HL-60 (cell line): ENCODE results near the gene PRAMEF12.
"Not testable (repeated sequence)": the region's sequence is repeated elsewhere in the genome, so short reads cannot be mapped to it uniquely, and the experiment has no call there.

Experiments used
- DNase-seq, 2 experiments: peaks; one replicate each; pipeline ENCODE4 v3.0.0-alpha.2; 2010 to 2020; ENCODE audit warnings: low read depth in 1 of 2, low spot score in 1 of 2
- H3K27ac ChIP-seq: fragments of 250-450 bp; sonication (Bioruptor Pico); replicated peaks from 2 replicates; pipeline ENCODE4 v1.5.1; 2020; ENCODE audit warnings: mild to moderate bottlenecking, moderate library complexity
- H3K27me3 ChIP-seq: fragments of 250-450 bp; sonication (Bioruptor Pico); 2 replicates; pipeline ENCODE4 v1.5.1; 2021; ENCODE audit warnings: mild to moderate bottlenecking, moderate library complexity; ENCODE audit not compliant: insufficient read depth, poor library complexity, severe bottlenecking
- H3K4me3 ChIP-seq: replicated peaks from 2 replicates; pipeline ENCODE4 v1.5.1; 2011; ENCODE audit warnings: mild to moderate bottlenecking, control low read depth, low read length; ENCODE audit not compliant: insufficient read depth
- CTCF ChIP-seq: IDR thresholded peaks from one replicate; pipeline ENCODE4 v1.5.1; 2011; ENCODE audit warnings: low read length, control low read depth, inconsistent platforms; ENCODE audit not compliant: insufficient read depth
- GABPA ChIP-seq: IDR thresholded peaks from 2 replicates; pipeline ENCODE4 v1.6.1; 2012; ENCODE audit warnings: low read depth
- POLR2AphosphoS5 ChIP-seq: IDR thresholded peaks from 2 replicates; pipeline ENCODE4 v1.6.1; 2012; ENCODE audit warnings: low read depth
- SPI1 ChIP-seq: IDR thresholded peaks from 2 replicates; pipeline ENCODE4 v1.6.1; 2012; ENCODE audit warnings: low read depth, mild to moderate bottlenecking, borderline replicate concordance
- TF ChIP-seq, protein P1 (sequence below): IDR thresholded peaks from 2 replicates; pipeline ENCODE4 v1.6.1; 2012; ENCODE audit warnings: low read depth; ENCODE audit not compliant: insufficient replicate concordance

Gene PRAMEF12

GRCh38 chr1:12810691-12811408, 37.3 kb downstream of the PRAMEF12 start:
- TF ChIP-seq GABPA: no peak
- TF ChIP-seq CTCF: no peak
- TF ChIP-seq POLR2AphosphoS5: no peak
- TF ChIP-seq SPI1: no peak
- TF ChIP-seq, protein P1, sequence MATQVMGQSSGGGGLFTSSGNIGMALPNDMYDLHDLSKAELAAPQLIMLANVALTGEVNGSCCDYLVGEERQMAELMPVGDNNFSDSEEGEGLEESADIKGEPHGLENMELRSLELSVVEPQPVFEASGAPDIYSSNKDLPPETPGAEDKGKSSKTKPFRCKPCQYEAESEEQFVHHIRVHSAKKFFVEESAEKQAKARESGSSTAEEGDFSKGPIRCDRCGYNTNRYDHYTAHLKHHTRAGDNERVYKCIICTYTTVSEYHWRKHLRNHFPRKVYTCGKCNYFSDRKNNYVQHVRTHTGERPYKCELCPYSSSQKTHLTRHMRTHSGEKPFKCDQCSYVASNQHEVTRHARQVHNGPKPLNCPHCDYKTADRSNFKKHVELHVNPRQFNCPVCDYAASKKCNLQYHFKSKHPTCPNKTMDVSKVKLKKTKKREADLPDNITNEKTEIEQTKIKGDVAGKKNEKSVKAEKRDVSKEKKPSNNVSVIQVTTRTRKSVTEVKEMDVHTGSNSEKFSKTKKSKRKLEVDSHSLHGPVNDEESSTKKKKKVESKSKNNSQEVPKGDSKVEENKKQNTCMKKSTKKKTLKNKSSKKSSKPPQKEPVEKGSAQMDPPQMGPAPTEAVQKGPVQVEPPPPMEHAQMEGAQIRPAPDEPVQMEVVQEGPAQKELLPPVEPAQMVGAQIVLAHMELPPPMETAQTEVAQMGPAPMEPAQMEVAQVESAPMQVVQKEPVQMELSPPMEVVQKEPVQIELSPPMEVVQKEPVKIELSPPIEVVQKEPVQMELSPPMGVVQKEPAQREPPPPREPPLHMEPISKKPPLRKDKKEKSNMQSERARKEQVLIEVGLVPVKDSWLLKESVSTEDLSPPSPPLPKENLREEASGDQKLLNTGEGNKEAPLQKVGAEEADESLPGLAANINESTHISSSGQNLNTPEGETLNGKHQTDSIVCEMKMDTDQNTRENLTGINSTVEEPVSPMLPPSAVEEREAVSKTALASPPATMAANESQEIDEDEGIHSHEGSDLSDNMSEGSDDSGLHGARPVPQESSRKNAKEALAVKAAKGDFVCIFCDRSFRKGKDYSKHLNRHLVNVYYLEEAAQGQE: no peak
- DNase-seq: no peak
- H3K4me3 ChIP-seq: no peak overlapping the region
- H3K27ac ChIP-seq: no peak overlapping the region
- H3K27me3 ChIP-seq: no peaks in the 10 kb centered on the region

- no peak for DNase-seq
- Histone ChIP-seq H3K4me3 (no peak overlapping the region), H3K27me3 (no peaks in the 10 kb centered on the region), H3K27ac (no peak overlapping the region)
- TF ChIP-seq POLR2AphosphoS5 (no peak), SPI1 (no peak), GABPA (no peak), CTCF (no peak)
- TF ChIP-seq, protein P1: no peak
Observed at GRCh38 chr1:12811409-12811784, 37.9 kb downstream of the PRAMEF12 start.

DNA sequence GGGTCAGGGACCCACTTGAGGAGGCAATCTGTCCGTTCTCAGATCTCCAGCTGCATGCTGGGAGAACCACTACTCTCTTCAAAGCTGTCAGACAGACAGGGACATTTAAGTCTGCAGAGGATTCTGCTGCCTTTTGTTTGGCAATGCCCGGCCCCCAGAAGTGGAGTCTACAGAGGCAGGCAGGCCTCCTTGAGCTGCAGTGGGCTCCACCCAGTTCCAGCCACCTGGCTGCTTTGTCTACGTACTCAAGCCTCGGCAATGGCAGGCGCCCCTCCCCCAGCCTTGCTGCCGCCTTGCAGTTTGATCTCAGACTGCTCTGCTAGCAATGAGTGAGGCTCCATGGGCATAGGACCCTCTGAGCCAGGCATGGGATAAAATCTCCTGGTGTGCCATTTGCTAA, 45.5 kb downstream of the PRAMEF12 start:
- H3K27ac ChIP-seq, H3K4me3 ChIP-seq, DNase-seq, H3K27me3 ChIP-seq: not testable (repeated sequence)
